AG04450 (cell line): ENCODE measurements around the gene LRIG1. TPM values are rescaled to one million over a fixed set of nuclear protein-coding genes. Genes with fewer than 3 reads are reported as not detected.

Experiments used
- CTCF ChIA-PET: fragments of 300-600, 350-600 bp; formaldehyde crosslinking; extraction: SDS; loops from one replicate; lab custom pipeline; 2022; ENCODE audit warnings: antibody characterized with exemption, inconsistent platforms; lab: Charles Lee
- POLR2A ChIA-PET: fragments of 350-600 bp; formaldehyde crosslinking; extraction: SDS; loops from one replicate; lab custom pipeline; 2021; ENCODE audit warnings: antibody characterized with exemption, inconsistent platforms; lab: Yijun Ruan, JAX
- DNase-seq: peaks from one replicate; pipeline ENCODE4 v3.0.0-alpha.2; 2011; ENCODE audit warnings: low read depth, low spot score
- H3K27ac ChIP-seq: one replicate; pipeline ENCODE4 v1.5.1; 2012; ENCODE audit warnings: low read depth, low read length, control low read depth
- H3K27me3 ChIP-seq: one replicate; pipeline ENCODE4 v1.6.0; 2012; ENCODE audit warnings: low read length; ENCODE audit not compliant: control insufficient read depth, insufficient read depth
- H3K4me3 ChIP-seq: 2 replicates; pipeline ENCODE4 v1.5.1; 2011; ENCODE audit warnings: mild to moderate bottlenecking, low read depth, low read length, control low read depth
- H3K9me3 ChIP-seq: 2 replicates; pipeline ENCODE4 v1.5.1; 2012; ENCODE audit warnings: low read length; ENCODE audit not compliant: control insufficient read depth, insufficient read depth
- CTCF ChIP-seq: IDR thresholded peaks from 2 replicates; pipeline ENCODE4 v1.5.1; 2011; ENCODE audit warnings: low read depth, low read length, control low read depth, inconsistent platforms
- polyA minus RNA-seq: library from RNA; depleted of rRNA, polyadenylated mRNA; stranded (reverse); fragments of >200 nt; gene quantifications from 2 replicates; pipeline ENCODE4 v1.2.3, GENCODE V29; 2011; rRNA and poly(A)+ RNA removed
- polyA plus RNA-seq: library from polyadenylated mRNA; depleted of rRNA; stranded (reverse); fragments of >200 nt; gene quantifications from 2 replicates; pipeline ENCODE4 v1.2.3, GENCODE V29; 2011; rRNA removed

LRIG1 gene, protein sequence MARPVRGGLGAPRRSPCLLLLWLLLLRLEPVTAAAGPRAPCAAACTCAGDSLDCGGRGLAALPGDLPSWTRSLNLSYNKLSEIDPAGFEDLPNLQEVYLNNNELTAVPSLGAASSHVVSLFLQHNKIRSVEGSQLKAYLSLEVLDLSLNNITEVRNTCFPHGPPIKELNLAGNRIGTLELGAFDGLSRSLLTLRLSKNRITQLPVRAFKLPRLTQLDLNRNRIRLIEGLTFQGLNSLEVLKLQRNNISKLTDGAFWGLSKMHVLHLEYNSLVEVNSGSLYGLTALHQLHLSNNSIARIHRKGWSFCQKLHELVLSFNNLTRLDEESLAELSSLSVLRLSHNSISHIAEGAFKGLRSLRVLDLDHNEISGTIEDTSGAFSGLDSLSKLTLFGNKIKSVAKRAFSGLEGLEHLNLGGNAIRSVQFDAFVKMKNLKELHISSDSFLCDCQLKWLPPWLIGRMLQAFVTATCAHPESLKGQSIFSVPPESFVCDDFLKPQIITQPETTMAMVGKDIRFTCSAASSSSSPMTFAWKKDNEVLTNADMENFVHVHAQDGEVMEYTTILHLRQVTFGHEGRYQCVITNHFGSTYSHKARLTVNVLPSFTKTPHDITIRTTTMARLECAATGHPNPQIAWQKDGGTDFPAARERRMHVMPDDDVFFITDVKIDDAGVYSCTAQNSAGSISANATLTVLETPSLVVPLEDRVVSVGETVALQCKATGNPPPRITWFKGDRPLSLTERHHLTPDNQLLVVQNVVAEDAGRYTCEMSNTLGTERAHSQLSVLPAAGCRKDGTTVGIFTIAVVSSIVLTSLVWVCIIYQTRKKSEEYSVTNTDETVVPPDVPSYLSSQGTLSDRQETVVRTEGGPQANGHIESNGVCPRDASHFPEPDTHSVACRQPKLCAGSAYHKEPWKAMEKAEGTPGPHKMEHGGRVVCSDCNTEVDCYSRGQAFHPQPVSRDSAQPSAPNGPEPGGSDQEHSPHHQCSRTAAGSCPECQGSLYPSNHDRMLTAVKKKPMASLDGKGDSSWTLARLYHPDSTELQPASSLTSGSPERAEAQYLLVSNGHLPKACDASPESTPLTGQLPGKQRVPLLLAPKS
- polyA plus RNA-seq = 68.3 and 94.3 TPM in 2 replicates
- 108 and 164 TPM in 2 replicates for polyA minus RNA-seq

DNA sequence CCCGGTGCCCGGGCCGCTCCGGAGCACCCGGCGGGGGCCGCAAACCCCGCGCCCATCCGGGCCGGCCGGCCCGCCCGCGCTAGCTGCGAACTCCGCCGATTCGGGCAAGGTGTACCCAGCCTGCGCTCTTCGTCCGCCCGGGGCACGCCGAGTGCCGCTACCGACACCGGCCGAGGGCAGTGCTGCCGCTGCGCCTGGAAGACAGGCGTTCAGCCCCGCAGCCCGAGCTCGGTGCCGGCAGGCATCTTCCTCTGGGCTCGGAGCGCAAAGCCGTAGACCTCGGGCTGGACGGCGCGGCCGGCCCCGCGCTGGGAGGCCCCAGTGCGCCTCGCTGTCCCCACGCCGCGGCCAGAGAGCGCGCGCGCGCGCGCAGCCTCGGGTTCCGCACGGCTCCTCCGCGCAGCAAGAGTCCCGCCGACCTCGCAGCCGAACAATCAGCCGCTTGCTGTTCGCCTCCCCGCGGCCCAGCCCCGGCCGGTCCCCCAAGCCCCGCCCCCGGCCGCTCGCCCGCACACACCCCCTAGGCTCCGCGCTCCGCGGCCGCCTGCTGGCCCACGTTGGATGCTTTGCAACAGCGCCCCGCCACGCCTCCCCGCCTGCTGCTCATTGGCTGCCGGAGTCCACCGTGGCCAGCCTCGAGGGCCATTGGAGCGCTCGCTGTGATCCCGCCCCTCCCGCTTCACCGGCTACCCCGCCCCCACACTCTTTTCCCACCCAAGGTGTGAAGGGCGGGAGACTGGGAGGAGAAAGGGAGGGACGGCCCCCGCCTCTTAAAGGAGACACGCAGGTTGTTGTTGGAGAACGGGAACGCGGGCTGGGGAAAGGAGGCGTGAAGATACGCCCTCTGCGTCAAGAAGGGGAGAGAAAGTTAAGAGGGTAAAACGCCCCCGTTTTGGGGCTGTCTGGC, at the start of gene LRIG1:
Gene LRIG1 (minus strand): TSS at position 447 of the 907 bp plus-strand sequence. CDS start 615 bp downstream, outside the sequence.
- peak within 1 kb of the TSS; percentile 62 for H3K27ac ChIP-seq
- CTCF ChIA-PET = interaction anchor here (0.6 kb wide), 1 partner anchor 9 kb away, joined by 3 read pairs; no protein-coding TSS in a partner anchor
- POLR2A ChIA-PET = interaction anchor here (0.6 kb wide), 1 partner anchor 16 kb away, joined by 5 read pairs; no protein-coding TSS in a partner anchor

DNA sequence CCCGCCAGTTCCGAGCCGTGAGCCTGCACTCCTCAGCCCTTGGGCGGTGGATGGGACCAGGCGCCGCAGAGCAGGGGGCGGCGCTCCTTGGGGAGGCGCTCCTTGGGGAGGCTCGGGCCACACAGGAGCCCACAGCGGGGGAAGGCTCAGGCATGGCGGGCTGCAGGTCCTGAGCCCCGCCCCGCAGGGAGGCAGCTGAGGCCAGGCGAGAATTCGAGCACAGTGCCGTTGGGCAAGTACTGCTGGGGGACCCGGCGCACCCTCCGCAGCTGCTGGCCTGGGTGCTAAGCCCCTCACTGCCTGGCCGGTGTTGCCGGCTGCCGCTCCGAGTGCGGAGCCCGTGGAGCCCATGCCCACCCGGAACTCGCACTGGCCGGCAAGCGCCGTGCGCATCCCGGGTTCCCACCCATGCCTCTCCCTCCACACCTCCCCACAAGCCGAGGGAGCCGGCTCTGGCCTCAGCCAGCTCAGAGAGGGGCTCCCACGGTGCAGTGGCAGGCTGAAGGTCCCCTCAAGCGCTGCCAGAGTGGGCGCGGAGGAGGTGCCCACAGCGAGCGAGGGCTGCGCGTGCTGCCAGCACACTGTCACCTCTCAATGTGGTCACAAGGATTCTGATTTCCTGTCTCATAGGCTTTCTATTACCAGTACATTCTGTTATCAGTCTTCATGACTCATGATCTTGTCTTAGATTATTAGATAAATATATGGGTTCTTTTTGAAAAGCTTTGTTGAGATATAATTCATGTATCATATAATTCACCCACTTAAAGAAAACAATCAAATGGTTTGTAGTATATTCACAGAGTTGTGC, 44.0 kb upstream of the LRIG1 start:
- no peak for TF ChIP-seq CTCF
- Histone ChIP-seq H3K27ac (no peak overlapping the region), H3K9me3 (peaks cover 7% of the 10 kb centered on the region; the same call in 1 of the 2 replicates), H3K4me3 (no peak overlapping the region), H3K27me3 (no peaks in the 10 kb centered on the region)
- POLR2A ChIA-PET = no interaction called here
- CTCF ChIA-PET = no interaction called here
- DNase-seq = no peak

More for the DNA sequence above, at the start of gene LRIG1:
- no peak; the same call in 1 of the 2 replicates for TF ChIP-seq CTCF
- Histone ChIP-seq H3K9me3 (no peaks in the 10 kb centered on the region; the same call in 1 of the 2 replicates), H3K27me3 (no peaks in the 10 kb centered on the region), H3K4me3 (peak within 1 kb of the TSS; percentile 96)
- DNase-seq = peak; percentile 97

- Histone ChIP-seq H3K9me3 (peaks cover 7% of the 10 kb centered on the region; the same call in 1 of the 2 replicates), H3K27me3 (no peaks in the 10 kb centered on the region), H3K27ac (no peak overlapping the region), H3K4me3 (no peak overlapping the region)
- no peak for DNase-seq
- ChIA-PET CTCF (no interaction called here), POLR2A (no interaction called here)
- no peak for TF ChIP-seq CTCF
Measured at GRCh38 chr3:66542153-66542552, 41.3 kb upstream of the LRIG1 start.
